Ishikawa (cell line): ENCODE measurements around the gene ADCY1.

Experiments
- CEBPB ChIP-seq: IDR thresholded peaks from 2 replicates; pipeline ENCODE4 v1.6.1; 2012
- CREB1 ChIP-seq: IDR thresholded peaks from 2 replicates; pipeline ENCODE4 v1.6.1; 2012; ENCODE audit warnings: low read depth
- EGR1 ChIP-seq: IDR thresholded peaks from 2 replicates; pipeline ENCODE4 v1.6.1; 2012
- EP300 ChIP-seq: IDR thresholded peaks from 2 replicates; pipeline ENCODE4 v1.6.1; 2012; ENCODE audit warnings: borderline replicate concordance
- FOXM1 ChIP-seq: IDR thresholded peaks from 2 replicates; pipeline ENCODE4 v1.6.1; 2012; ENCODE audit warnings: low read depth, borderline replicate concordance
- MAX ChIP-seq: IDR thresholded peaks from 2 replicates; pipeline ENCODE4 v1.6.1; 2012
- NFIC ChIP-seq: IDR thresholded peaks from 2 replicates; pipeline ENCODE4 v1.6.1; 2012
- RAD21 ChIP-seq: IDR thresholded peaks from 2 replicates; pipeline ENCODE4 v1.6.1; 2012; ENCODE audit warnings: low read depth
- REST ChIP-seq: IDR thresholded peaks from 2 replicates; pipeline ENCODE4 v1.6.1; 2012; ENCODE audit warnings: low read depth, mild to moderate bottlenecking
- TAF1 ChIP-seq: IDR thresholded peaks from 2 replicates; pipeline ENCODE4 v1.6.1; 2012; ENCODE audit warnings: low read depth, mild to moderate bottlenecking
- TCF12 ChIP-seq: IDR thresholded peaks from 2 replicates; pipeline ENCODE4 v1.6.1; 2012; ENCODE audit warnings: low read depth
- TEAD4 ChIP-seq: IDR thresholded peaks from 2 replicates; pipeline ENCODE4 v1.6.1; 2012
- USF1 ChIP-seq: IDR thresholded peaks from 2 replicates; pipeline ENCODE4 v1.6.1; 2012
- YY1 ChIP-seq: IDR thresholded peaks from 2 replicates; pipeline ENCODE4 v1.6.1; 2012; ENCODE audit warnings: low read depth
- ZBTB7A ChIP-seq: IDR thresholded peaks from 2 replicates; pipeline ENCODE4 v1.6.1; 2012; ENCODE audit warnings: low read depth

Gene ADCY1

DNA sequence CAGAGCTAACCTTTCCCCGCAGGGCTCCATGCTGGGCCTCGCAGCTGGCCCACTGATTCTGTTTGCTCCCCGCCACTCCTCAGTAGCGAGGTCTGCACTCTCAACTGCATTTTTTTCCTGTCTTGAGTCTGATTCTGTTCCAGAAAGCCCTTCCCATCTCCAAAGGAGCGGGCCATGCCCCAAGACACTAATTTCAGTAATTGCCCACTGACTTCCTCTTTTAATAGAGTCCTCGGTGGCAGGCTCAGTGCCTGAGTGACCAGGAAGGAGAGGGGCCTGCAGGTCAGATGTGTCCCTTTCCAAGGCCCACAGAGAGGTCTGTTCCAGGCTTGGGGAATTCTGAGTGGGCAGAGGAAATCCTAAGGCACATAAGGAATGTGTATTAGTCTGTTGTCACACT, 77.4 kb downstream of the ADCY1 start:
- no peak for TF ChIP-seq MAX
- no peak for TF ChIP-seq RAD21
- no peak for TF ChIP-seq USF1
- no peak for TF ChIP-seq NFIC
- no peak for TF ChIP-seq TCF12
- TF ChIP-seq CEBPB: no peak
- TF ChIP-seq CREB1: no peak
- no peak for TF ChIP-seq TAF1
- TF ChIP-seq EGR1: no peak
- no peak for TF ChIP-seq EP300
- TF ChIP-seq ZBTB7A: no peak
- TF ChIP-seq TEAD4: no peak
- TF ChIP-seq YY1: no peak
- TF ChIP-seq FOXM1: no peak
- TF ChIP-seq REST: no peak

DNA sequence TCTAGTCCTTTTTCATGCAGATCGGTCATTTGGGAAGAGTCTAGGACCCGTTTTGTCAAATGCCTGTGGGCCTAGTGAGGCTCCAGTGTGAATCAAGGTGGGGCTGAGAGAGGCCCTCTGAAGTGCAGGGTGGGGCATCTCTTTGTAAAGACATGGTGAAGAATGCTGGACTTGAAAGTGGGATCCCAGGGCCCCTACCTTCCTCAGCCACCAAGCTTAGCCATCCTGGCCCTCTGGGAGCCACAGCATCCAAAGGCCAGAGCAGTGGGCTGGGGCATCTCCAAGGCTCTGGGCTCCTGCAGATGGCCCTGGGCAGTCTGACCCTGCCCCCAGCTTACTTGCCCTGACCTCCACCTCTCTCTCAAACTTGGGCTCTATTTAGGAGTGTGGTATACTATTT, 78.5 kb downstream of the ADCY1 start:
- TF ChIP-seq EGR1 (no peak), CREB1 (no peak)

DNA sequence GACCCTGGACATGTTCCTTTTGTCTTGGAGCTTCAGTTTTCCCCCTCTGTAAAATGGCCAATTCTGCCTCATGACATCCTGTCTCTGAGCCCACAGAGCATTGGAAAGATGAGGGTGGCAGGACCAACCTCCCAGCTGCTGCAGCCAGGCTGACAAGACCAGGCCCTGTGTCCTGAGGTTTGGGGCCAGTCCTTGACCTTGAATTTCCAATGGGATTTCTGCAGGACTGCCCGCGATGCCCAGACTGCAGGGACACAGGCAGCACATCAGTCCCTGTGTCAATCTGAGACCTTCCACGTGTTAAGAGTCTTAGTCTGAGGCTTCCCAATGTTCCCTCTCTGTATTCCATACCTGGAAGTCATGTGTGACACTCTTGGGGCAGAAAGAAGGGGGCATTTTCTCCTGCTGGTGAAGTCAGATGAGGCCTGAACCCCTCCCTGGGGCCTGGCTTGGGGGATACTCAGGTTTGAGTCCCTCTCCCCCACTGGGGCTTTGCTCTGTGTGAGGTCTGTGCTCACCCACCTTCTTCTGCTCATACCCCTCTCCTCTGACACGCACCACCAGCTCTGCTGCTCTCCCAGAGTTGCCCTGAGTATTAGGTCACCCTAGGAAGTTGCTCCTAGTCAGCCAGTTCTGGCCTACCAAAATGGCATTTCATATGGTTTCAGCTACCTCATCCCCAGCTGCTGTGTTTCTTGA, 79.2 kb downstream of the ADCY1 start:
- TF ChIP-seq TCF12 (no peak), USF1 (no peak), CEBPB (no peak), ZBTB7A (no peak), MAX (no peak), CREB1 (no peak), FOXM1 (no peak), YY1 (no peak)

DNA sequence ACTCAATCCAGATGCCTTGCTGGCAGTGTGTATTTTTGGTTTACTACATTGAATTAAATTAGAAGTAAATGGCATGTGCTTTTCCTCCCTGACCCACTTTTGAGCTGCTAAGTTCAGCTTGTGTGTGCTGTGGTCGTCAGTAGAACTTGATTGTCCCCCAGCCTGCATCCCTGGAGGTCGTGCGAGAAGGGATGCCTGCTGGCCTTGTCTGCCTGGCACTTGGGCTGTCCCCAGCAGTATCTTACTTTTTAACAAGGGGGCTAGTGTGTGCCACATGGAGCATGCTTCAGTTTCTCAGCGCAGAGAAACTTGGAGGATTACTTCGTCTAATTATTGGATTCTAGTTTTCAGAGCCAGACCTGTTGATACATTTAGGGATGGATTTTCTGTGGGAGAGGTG, 80.2 kb downstream of the ADCY1 start:
- no peak for TF ChIP-seq ZBTB7A
- no peak for TF ChIP-seq TEAD4
- no peak for TF ChIP-seq CEBPB
- TF ChIP-seq TCF12: no peak
- no peak for TF ChIP-seq FOXM1
- no peak for TF ChIP-seq MAX
- TF ChIP-seq CREB1: no peak
- TF ChIP-seq USF1: no peak
- TF ChIP-seq EP300: no peak

DNA sequence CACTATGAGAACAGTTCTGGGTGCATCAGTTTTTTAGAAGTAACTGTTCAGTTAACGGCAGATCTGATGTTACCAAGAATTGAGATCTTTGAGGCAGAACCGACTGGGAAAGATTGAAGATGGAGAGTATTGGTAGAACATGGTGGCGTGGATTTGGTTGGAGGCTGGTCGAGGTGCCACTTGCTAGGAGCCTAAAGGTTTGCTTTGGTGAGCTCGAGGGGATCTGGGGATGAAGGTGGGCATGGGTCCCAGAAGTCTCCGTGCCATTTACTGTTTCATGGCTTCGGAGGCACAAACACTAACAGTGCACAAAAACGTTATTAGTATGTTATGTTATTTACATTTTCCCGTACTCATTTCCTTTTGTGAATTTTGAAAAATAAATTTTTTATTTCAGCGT, 81.4 kb downstream of the ADCY1 start:
- no peak for TF ChIP-seq YY1
- no peak for TF ChIP-seq USF1
- no peak for TF ChIP-seq EGR1
- no peak for TF ChIP-seq EP300
- no peak for TF ChIP-seq NFIC
- TF ChIP-seq TCF12: no peak
- no peak for TF ChIP-seq RAD21
- no peak for TF ChIP-seq FOXM1
- no peak for TF ChIP-seq REST
- TF ChIP-seq TEAD4: no peak
- TF ChIP-seq CEBPB: no peak
- no peak for TF ChIP-seq MAX
